Fibroblast of mammary gland (primary cell): ENCODE measurements around the gene TNS3.

ENCODE experiments used
- DNase-seq: peaks from one replicate; pipeline ENCODE4 v3.0.0-alpha.2; 2010; ENCODE audit warnings: low read depth
- H3K4me3 ChIP-seq: 2 replicates; pipeline ENCODE4 v1.5.1; 2011; ENCODE audit warnings: low read depth, mild to moderate bottlenecking, low read length, moderate library complexity; ENCODE audit not compliant: control insufficient read depth
- TF ChIP-seq, protein P1 (sequence below): conservative IDR thresholded peaks from 2 replicates; pipeline ENCODE4 v1.5.1; 2011; ENCODE audit warnings: low read depth, low read length, inconsistent platforms; ENCODE audit not compliant: control insufficient read depth, insufficient read depth

Gene TNS3

DNA sequence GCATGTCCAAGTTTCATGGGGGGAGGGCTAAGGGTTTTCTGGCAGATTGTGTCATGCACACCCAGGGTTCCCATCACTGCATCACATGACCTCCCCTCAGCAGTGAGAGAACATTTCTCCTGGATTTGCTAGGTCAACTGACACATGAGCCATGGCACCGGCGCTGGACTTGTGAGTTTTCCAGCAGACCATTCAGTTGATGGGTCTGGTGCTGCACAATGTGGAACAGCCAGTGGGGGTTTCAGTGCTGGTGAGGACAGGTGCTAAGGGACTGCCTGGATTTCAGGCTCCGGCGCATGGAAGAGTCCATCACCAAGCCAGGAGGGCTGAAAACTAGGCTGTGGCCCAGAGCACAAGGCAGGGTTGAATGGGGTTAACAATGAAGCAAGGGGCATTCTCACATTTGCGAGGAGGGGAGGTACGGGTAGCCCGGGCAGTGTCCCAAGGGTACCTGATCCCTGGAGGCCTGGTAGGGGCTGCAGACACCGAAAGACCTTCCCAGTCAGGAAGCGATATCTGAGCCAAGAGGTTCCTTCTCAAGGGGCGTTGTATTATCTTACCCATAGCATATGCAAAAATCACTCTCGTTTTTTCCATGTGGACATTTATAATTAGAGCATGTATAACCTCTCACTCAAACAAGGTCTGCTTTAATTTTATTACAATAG lies 203.0 kb downstream of the TNS3 start:
- DNase-seq, result no peak
- H3K4me3 ChIP-seq, result no peak overlapping the region
- TF ChIP-seq, protein P1, sequence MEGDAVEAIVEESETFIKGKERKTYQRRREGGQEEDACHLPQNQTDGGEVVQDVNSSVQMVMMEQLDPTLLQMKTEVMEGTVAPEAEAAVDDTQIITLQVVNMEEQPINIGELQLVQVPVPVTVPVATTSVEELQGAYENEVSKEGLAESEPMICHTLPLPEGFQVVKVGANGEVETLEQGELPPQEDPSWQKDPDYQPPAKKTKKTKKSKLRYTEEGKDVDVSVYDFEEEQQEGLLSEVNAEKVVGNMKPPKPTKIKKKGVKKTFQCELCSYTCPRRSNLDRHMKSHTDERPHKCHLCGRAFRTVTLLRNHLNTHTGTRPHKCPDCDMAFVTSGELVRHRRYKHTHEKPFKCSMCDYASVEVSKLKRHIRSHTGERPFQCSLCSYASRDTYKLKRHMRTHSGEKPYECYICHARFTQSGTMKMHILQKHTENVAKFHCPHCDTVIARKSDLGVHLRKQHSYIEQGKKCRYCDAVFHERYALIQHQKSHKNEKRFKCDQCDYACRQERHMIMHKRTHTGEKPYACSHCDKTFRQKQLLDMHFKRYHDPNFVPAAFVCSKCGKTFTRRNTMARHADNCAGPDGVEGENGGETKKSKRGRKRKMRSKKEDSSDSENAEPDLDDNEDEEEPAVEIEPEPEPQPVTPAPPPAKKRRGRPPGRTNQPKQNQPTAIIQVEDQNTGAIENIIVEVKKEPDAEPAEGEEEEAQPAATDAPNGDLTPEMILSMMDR, result no peak

DNA sequence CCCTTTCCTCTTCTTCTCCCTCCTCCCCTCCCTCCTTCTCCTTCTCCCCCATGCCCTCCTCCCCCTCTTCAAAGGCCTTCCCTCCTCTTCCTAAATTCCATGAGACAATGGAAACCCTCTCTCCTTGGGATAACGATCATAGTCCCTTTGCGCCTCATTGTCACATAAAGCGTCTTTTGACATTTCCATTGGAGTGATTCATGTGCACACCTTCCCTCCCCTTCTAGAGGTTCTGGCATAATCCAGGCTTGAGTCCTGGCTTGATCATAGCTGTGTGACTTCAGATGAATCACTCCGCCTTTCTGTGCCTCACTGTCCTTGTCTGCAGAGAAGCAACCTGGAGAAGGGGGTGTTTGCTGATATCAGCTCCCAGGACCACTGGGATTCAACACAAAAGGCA lies 204.2 kb downstream of the TNS3 start:
- H3K4me3 ChIP-seq, result no peak overlapping the region
- TF ChIP-seq, protein P1, result no peak
- no peak for DNase-seq

DNA sequence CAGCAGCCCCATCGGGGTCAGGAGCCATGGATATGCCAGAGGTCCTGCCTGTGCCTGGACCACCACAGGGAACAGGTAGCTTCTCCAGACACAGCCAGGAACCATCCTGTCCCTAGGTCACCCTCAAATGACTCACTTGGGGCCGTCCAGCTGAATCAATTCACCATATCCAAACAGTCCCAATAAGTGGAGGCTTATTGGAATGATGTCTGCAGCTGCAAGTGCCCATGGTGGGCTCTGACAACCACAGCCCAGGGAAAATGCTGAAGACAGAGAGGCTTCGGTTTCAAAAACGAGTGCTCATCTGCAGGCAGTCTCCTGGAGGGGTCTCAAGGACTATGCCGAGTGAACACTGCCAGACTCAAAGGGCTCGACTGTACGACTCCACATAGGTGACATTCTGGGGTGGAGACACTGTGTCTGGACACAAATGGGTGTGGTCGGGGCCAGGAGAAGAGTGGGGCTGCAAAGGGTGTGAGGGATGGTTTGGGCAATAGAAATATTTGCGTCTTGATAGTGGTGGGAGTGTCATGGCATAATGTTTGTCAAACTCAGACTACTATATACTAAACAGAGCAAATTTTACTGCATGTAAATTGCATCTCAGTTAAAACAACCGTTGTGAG lies 204.8 kb downstream of the TNS3 start:
- no peak for DNase-seq
- TF ChIP-seq, protein P1, result no peak

DNA sequence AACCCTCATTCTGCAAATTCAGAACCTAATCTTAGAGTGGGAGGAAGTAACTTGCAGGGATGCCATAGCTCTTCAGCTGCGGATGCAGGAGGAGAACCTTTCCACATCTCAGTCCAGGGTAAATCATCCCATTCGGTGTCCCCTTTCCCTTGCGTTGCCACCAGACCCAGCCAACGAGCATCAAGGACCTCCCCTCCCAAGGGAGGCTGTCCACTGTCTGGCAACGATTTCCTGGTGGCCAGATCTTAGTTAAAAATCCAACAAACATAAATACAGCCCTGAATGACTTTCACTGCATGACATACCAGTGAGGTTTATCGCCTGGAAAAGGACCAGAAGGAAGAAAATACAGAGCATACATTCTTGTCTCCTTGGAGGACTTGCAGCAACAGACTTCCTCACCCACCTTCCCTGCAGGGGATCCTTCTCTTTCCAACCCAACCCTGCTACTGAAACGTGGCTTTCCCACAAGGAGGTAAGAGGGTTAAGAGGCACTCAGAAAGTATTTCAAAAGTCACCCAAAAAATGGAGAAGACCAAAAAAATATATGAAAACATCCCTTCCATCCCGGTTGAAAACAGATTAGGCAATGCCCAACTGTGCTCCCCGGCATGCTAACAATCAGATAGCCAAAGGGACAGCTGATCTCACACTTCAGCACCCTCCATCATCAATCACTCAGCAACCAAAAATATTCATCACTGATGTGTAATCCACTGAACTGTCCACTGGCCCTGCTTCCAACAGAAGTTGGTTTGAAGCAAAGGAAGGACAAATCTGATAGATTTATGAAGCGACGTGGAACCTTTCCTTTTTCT lies 206.6 kb downstream of the TNS3 start:
- DNase-seq, result peak; percentile 69
- TF ChIP-seq, protein P1, result no peak
- H3K4me3 ChIP-seq, result no peak overlapping the region

More for the DNA sequence above, 204.8 kb downstream of the TNS3 start:
- H3K4me3 ChIP-seq, result no peak overlapping the region

DNA sequence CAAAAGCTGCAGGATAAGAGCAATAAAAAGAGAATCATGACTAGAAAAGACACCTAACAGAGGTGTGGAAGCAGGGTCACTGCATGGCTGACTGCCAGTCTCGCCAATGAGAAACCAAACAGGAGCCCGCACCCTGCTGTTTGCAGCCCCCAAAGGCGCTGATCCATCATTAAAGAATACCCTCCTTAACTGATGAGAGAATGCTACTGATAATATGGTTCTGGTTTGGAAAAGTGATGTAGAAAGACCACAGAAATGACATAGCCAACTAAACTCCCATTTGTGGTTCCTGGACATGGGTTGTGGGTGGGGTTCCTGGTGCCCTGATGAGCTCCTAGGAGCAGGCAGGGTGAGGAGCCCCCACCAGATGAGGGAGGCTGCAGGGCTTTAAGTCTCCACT lies 207.4 kb downstream of the TNS3 start:
- TF ChIP-seq, protein P1, result no peak
- DNase-seq, result no peak
- H3K4me3 ChIP-seq, result no peak overlapping the region

DNA sequence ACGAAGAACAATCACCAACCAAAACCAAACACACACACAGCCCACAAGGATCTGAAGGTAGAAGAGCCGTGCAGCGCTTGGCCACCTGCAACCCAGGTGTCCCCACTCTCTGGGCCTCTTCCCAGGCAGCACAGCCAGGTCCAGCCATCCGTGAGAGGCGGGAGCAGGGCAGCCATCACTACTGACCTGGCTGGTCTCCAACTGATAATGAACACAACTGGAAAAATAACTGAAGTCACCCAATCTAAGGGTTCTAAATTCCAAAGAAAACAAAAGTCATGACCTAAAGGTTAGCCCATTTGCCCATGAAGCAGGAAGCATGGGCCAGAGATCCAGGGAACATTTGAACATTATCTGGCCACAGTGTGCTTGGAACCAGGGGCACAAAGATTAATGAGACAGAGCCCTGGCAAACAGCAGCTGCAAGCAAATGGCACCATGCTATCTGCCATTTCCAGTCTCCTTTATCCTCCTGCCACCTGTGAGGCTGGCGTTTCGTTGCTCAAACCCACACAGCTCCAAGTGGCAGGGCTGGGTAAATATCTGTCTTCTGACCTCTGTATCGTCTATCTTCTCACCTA lies 207.9 kb downstream of the TNS3 start:
- TF ChIP-seq, protein P1, result no peak
- H3K4me3 ChIP-seq, result no peak overlapping the region
- no peak for DNase-seq
